HepG2 (cell line): ENCODE results near the gene ADGRG6.

ENCODE experiments used
- ASH2L ChIP-seq: fragments of 300-600, 200-600 bp; sonication (generic); IDR thresholded peaks from 2 replicates; pipeline ENCODE4 v1.7.0; 2017; ENCODE audit warnings: low read depth, mild to moderate bottlenecking, moderate library complexity, mixed read lengths, low read length; ENCODE audit not compliant: insufficient read length
- BCL6 ChIP-seq: IDR thresholded peaks from 2 replicates; pipeline ENCODE4 v1.6.1; 2016; ENCODE audit warnings: missing genetic modification reagents, missing compliant biosample characterization
- CTCF ChIP-seq: sonication (generic); formaldehyde crosslinking; IDR thresholded peaks from 2 replicates; pipeline ENCODE4 v1.5.0; 2020; ENCODE audit warnings: mild to moderate bottlenecking, missing genetic modification reagents, moderate library complexity
- JDP2 ChIP-seq: sonication (generic); formaldehyde crosslinking; IDR thresholded peaks from 2 replicates; pipeline ENCODE4 v1.8.1; 2022; ENCODE audit warnings: missing genetic modification reagents, borderline replicate concordance
- POLR2AphosphoS5 ChIP-seq: IDR thresholded peaks from 2 replicates; pipeline ENCODE4 v1.6.1; 2012; ENCODE audit warnings: low read depth, low read length
- SOX6 ChIP-seq, 2 experiments: fragments of 450-650 bp in 1 of 2; sonication (generic) in 1 of 2; formaldehyde crosslinking in 1 of 2; IDR thresholded peaks; 2 replicates each; pipeline versions ENCODE4 v1.4.0 to v1.6.1; 2017 to 2020; ENCODE audit warnings: antibody characterized with exemption in 1 of 2, mild to moderate bottlenecking in 1 of 2, missing genetic modification reagents in 1 of 2
- SP1 ChIP-seq, 2 experiments: fragments of 450-650 bp in 1 of 2; sonication (generic) in 1 of 2; formaldehyde crosslinking in 1 of 2; IDR thresholded peaks; 2 replicates each; pipeline versions ENCODE4 v1.4.0 to v1.6.1; 2016 to 2020; ENCODE audit warnings: missing genetic modification reagents in 1 of 2
- SYNCRIP ChIP-seq: fragments of 200-400 bp; formaldehyde crosslinking; IDR thresholded peaks from 2 replicates; pipeline ENCODE4 v1.6.1; 2018; ENCODE audit warnings: mild to moderate bottlenecking, low read depth, low read length; ENCODE audit not compliant: insufficient read depth
- ZNF569 ChIP-seq: sonication (generic); formaldehyde crosslinking; IDR thresholded peaks from 2 replicates; pipeline ENCODE4 v1.5.0; 2020; ENCODE audit warnings: mild to moderate bottlenecking, missing genetic modification reagents, moderate library complexity, borderline replicate concordance
- ZSCAN9 ChIP-seq: IDR thresholded peaks from 2 replicates; pipeline ENCODE4 v1.6.1; 2016; ENCODE audit warnings: borderline replicate concordance

GRCh38 chr6:142313284-142313683, 11.5 kb downstream of the ADGRG6 start:
- TF ChIP-seq ASH2L (no peak), POLR2AphosphoS5 (no peak), ZNF569 (CRISPR knock-in tag) (no peak), CTCF (no peak), SYNCRIP (no peak), JDP2 (no peak), SOX6 (IDR thresholded peaks at IDR 0.05) (no peak), SOX6 (CRISPR knock-in tag; IDR thresholded peaks at IDR 0.05) (no peak), SP1 (IDR thresholded peaks at IDR 0.05) (no peak), SP1 (CRISPR knock-in tag; IDR thresholded peaks at IDR 0.05) (no peak), BCL6 (CRISPR knock-in tag) (no peak), ZSCAN9 (CRISPR knock-in tag) (no peak)
